Smooth muscle cell (in vitro differentiated cells): Measurements from ENCODE around the gene IQGAP1. TPM values are rescaled to one million over a fixed set of nuclear protein-coding genes. Genes with fewer than 3 reads are reported as not detected.
"Not testable (repeated sequence)": the region's sequence is repeated elsewhere in the genome, so short reads cannot be mapped to it uniquely, and the experiment has no call there.

ENCODE experiments used
- DNase-seq: peaks from one replicate; lab custom pipeline; 2025; ENCODE audit not compliant: unreplicated experiment; lab: John Stamatoyannopoulos, UW
- H2AFZ ChIP-seq: fragments of 200-600 bp; sonication (generic); 2 replicates; pipeline ENCODE4 v1.6.0; 2016; ENCODE audit warnings: antibody characterized with exemption, low read depth, mild to moderate bottlenecking
- H3F3A ChIP-seq: fragments of 200-600 bp; sonication (generic); 2 replicates; pipeline ENCODE4 v1.6.0; 2017; ENCODE audit warnings: antibody characterized with exemption, low read depth
- H3K27ac ChIP-seq: fragments of 200-600 bp; sonication (generic); 2 replicates; pipeline ENCODE4 v1.5.1; 2016; ENCODE audit warnings: low read depth, mild to moderate bottlenecking
- H3K27me3 ChIP-seq: fragments of 200-600 bp; sonication (generic); 2 replicates; pipeline ENCODE4 v1.6.1; 2016; ENCODE audit warnings: low read depth, mild to moderate bottlenecking
- H3K36me3 ChIP-seq: fragments of 200-600 bp; sonication (generic); 2 replicates; pipeline ENCODE4 v1.5.1; 2016; ENCODE audit warnings: low read depth
- H3K4me1 ChIP-seq: fragments of 200-600 bp; sonication (generic); 2 replicates; pipeline ENCODE4 v1.5.1; 2016; ENCODE audit warnings: low read depth
- H3K4me2 ChIP-seq: fragments of 200-600 bp; sonication (generic); 2 replicates; pipeline ENCODE4 v1.6.0; 2016; ENCODE audit warnings: mild to moderate bottlenecking
- H3K4me3 ChIP-seq: fragments of 200-600 bp; sonication (generic); 2 replicates; pipeline ENCODE4 v1.5.1; 2016; ENCODE audit warnings: mild to moderate bottlenecking
- H3K79me2 ChIP-seq: fragments of 200-600 bp; sonication (generic); 2 replicates; pipeline ENCODE4 v1.6.0; 2016; ENCODE audit warnings: low read depth, mild to moderate bottlenecking
- H3K9ac ChIP-seq: fragments of 200-600 bp; sonication (generic); 2 replicates; pipeline ENCODE4 v1.6.0; 2016; ENCODE audit warnings: low read depth
- H3K9me3 ChIP-seq: fragments of 200-600 bp; sonication (generic); replicated peaks from 2 replicates; pipeline ENCODE4 v1.5.1; 2016; ENCODE audit warnings: low read depth
- H4K20me1 ChIP-seq: fragments of 200-600 bp; sonication (generic); 2 replicates; pipeline ENCODE4 v1.6.0; 2016; ENCODE audit warnings: low read depth
- WGBS: methylation state at CpG from one replicate; pipeline ENCODE4 v1.1.7; 2016; ENCODE audit warnings: low lambda C conversion rate; 5-methylcytosine and 5-hydroxymethylcytosine counted together
- polyA plus RNA-seq: library from polyadenylated mRNA; unstranded; fragments of >200 nt; fragmentation: Nextera tagmentation; extraction: Ambion mirVana; gene quantifications from 2 replicates; pipeline ENCODE4 v1.2.1, GENCODE V29; 2016
- total RNA-seq: library from RNA; depleted of rRNA; stranded (reverse); fragments of >200 nt; gene quantifications from 2 replicates; pipeline ENCODE4 v1.2.3, GENCODE V29; 2014
- TF ChIP-seq, protein P1 (sequence below): fragments of 200-600 bp; sonication (generic); IDR thresholded peaks from 2 replicates; pipeline ENCODE4 v1.5.1; 2017; ENCODE audit warnings: borderline replicate concordance, mild to moderate bottlenecking, antibody characterized with exemption; ENCODE audit not compliant: insufficient read depth, poor library complexity, severe bottlenecking

IQGAP1 gene
- total and polyA plus RNA-seq, 2 experiments from 2014 or later: 59.3 to 185 TPM

DNA sequence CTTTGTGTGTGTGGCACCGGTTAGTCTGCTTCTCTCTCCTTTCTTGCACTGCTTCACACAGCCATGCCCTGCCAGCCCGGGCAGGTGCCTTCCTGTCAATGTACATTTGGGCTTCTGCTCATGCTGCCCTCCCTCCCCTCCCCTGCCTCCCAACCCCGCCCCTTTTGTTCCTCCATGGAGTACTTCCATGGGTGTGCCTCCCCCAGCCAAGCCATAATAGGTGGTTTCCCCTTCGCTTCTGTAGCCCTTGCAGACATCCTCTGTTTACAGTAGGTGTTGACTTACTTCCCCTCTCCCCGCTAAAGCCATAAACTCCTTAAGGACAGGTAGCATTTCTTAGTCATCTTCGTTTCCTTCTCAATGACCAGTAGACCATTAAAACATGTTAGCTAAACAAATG is 109.9 kb downstream of the IQGAP1 start:
- TF ChIP-seq, protein P1, sequence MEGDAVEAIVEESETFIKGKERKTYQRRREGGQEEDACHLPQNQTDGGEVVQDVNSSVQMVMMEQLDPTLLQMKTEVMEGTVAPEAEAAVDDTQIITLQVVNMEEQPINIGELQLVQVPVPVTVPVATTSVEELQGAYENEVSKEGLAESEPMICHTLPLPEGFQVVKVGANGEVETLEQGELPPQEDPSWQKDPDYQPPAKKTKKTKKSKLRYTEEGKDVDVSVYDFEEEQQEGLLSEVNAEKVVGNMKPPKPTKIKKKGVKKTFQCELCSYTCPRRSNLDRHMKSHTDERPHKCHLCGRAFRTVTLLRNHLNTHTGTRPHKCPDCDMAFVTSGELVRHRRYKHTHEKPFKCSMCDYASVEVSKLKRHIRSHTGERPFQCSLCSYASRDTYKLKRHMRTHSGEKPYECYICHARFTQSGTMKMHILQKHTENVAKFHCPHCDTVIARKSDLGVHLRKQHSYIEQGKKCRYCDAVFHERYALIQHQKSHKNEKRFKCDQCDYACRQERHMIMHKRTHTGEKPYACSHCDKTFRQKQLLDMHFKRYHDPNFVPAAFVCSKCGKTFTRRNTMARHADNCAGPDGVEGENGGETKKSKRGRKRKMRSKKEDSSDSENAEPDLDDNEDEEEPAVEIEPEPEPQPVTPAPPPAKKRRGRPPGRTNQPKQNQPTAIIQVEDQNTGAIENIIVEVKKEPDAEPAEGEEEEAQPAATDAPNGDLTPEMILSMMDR: no peak
- no peak overlapping the region for H3K4me3 ChIP-seq
- H3K4me2 ChIP-seq: no peak overlapping the region
- no peaks in the 10 kb centered on the region for H3K79me2 ChIP-seq
- H3K27ac ChIP-seq: no peak overlapping the region
- no peak overlapping the region for H2AFZ ChIP-seq
- WGBS: 95% methylated on average over 5 of the region's 6 CpGs
- H3K36me3 ChIP-seq: peaks cover 42% of the 10 kb centered on the region
- peaks cover 3% of the 10 kb centered on the region for H3F3A ChIP-seq
- no peaks in the 10 kb centered on the region for H3K4me1 ChIP-seq
- no peak overlapping the region for H3K9ac ChIP-seq
- no peaks in the 10 kb centered on the region for H4K20me1 ChIP-seq
- no peaks in the 10 kb centered on the region for H3K27me3 ChIP-seq
- no peak for DNase-seq
- no peaks in the 10 kb centered on the region for H3K9me3 ChIP-seq

DNA sequence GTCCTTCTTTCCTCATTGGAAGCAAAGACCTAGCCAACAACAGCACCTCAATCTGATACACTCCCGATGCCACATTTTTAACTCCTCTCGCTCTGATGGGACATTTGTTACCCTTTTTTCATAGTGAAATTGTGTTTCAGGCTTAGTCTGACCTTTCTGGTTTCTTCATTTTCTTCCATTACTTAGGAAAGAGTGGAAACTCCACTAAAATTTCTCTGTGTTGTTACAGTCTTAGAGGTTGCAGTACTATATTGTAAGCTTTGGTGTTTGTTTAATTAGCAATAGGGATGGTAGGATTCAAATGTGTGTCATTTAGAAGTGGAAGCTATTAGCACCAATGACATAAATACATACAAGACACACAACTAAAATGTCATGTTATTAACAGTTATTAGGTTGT is 112.1 kb downstream of the IQGAP1 start:
- Histone ChIP-seq H2AFZ (no peak overlapping the region), H3K27me3 (no peaks in the 10 kb centered on the region), H3F3A (peaks cover under 1% of the 10 kb centered on the region), H3K4me2 (no peak overlapping the region), H3K9me3 (no peaks in the 10 kb centered on the region), H3K4me3 (no peak overlapping the region), H4K20me1 (no peaks in the 10 kb centered on the region), H3K27ac (no peak overlapping the region), H3K79me2 (no peaks in the 10 kb centered on the region), H3K9ac (no peak overlapping the region), H3K36me3 (peaks cover 32% of the 10 kb centered on the region), H3K4me1 (no peaks in the 10 kb centered on the region)
- no peak for DNase-seq
- WGBS: 98% methylated on average over 2 of the region's 2 CpGs
- TF ChIP-seq, protein P1: no peak

DNA sequence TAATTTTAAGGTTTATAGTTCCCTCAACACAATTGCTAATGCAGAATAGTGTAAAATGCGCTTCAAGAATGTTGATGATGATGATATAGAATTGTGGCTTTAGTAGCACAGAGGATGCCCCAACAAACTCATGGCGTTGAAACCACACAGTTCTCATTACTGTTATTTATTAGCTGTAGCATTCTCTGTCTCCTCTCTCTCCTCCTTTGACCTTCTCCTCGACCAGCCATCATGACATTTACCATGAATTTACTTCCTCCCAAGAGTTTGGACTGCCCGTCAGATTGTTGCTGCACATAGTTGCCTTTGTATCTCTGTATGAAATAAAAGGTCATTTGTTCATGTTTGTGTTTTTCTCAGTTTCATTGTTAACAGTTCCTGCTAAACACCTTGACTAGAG is 113.9 kb downstream of the IQGAP1 start:
- no peak overlapping the region for H3K4me3 ChIP-seq
- peaks cover 30% of the 10 kb centered on the region for H3K36me3 ChIP-seq
- H3K79me2 ChIP-seq: no peaks in the 10 kb centered on the region
- no peaks in the 10 kb centered on the region for H3K4me1 ChIP-seq
- no peaks in the 10 kb centered on the region for H3K9me3 ChIP-seq
- WGBS: 90% methylated on average over 4 of the region's 4 CpGs
- H2AFZ ChIP-seq: no peak overlapping the region
- H3K27me3 ChIP-seq: no peaks in the 10 kb centered on the region
- H3F3A ChIP-seq: no peaks in the 10 kb centered on the region
- no peak overlapping the region for H3K4me2 ChIP-seq
- no peaks in the 10 kb centered on the region for H4K20me1 ChIP-seq
- no peak overlapping the region for H3K27ac ChIP-seq
- no peak overlapping the region for H3K9ac ChIP-seq
- no peak for DNase-seq
- TF ChIP-seq, protein P1: no peak

DNA sequence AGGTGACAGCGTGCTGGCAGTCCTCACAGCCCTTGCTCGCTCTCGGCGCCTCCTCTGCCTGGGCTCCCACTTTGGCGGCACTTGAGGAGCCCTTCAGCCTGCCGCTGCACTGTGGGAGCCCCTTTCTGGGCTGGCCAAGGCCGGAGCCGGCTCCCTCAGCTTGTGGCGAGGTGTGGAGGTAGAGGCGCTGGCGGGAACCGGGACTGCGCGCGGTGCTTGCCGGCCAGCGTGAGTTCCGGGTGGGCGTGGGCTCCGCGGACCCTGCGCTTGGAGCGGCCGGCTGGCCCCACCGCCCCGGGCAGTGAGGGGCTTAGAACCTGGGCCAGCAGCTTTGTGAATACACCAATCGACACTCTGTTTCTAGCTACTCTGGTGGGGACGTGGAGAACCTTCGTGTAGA is 122.7 kb downstream of the IQGAP1 start:
- not testable (repeated sequence) for H3F3A ChIP-seq, H2AFZ ChIP-seq, H3K79me2 ChIP-seq, H3K4me1 ChIP-seq, H3K4me2 ChIP-seq, H3K36me3 ChIP-seq, H3K9me3 ChIP-seq, DNase-seq, H3K27me3 ChIP-seq, H3K9ac ChIP-seq, H3K4me3 ChIP-seq, H4K20me1 ChIP-seq, H3K27ac ChIP-seq
- 93% methylated on average over 29 of the region's 29 CpGs for WGBS

DNA sequence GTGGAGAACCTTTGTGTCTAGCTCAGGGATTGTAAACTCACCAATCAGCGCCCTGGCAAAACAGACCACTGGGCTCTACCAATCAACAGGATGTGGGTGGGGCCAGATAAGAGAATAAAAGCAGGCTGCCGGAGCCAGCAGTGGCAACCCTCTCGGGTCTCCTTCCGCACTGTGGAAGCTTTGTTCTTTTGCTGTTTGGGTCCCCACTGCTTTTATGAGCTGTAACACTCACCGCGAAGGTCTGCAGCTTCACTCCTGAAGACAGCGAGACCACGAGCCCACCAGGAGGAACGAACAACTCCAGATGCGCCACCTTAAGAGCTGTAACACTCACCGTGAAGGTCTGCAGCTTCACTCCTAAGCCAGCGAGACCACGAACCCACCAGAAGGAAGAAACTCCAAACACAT is 123.2 kb downstream of the IQGAP1 start:
- H3K4me2 ChIP-seq, DNase-seq, H3K9me3 ChIP-seq, H3K27ac ChIP-seq, H3F3A ChIP-seq, H3K9ac ChIP-seq, H3K79me2 ChIP-seq, H3K36me3 ChIP-seq, H4K20me1 ChIP-seq, H3K4me3 ChIP-seq, H3K4me1 ChIP-seq, H2AFZ ChIP-seq, H3K27me3 ChIP-seq: not testable (repeated sequence)
- WGBS: 91% methylated on average over 13 of the region's 13 CpGs
